Lower lobe of right lung (tissue), 2 donors: ENCODE results near the gene JADE2. TPM values are rescaled to one million over a fixed set of nuclear protein-coding genes. Genes with fewer than 3 reads are reported as not detected.
"Not testable (repeated sequence)": the region's sequence is repeated elsewhere in the genome, so short reads cannot be mapped to it uniquely, and the experiment has no call there.

Experiments
- ATAC-seq, 2 donors: fragments of 200-7000 bp; cut with Tn5 transposase; one replicate each; pipeline ENCODE4 v1.9.1; 2020 to 2022; ENCODE audit warnings: mild to moderate bottlenecking in 2 of 2, moderate library complexity in 2 of 2
- DNase-seq: peaks from one replicate; pipeline ENCODE4 v3.0.0-alpha.2; 2020
- H3K27ac ChIP-seq: fragments of 200-600 bp; one replicate; pipeline ENCODE4 v1.8.0; 2022
- H3K27me3 ChIP-seq: fragments of 200-600 bp; one replicate; pipeline ENCODE4 v1.8.0; 2022; ENCODE audit warnings: low read depth
- H3K36me3 ChIP-seq: fragments of 200-600 bp; one replicate; pipeline ENCODE4 v1.8.0; 2022; ENCODE audit warnings: mild to moderate bottlenecking
- H3K4me1 ChIP-seq: fragments of 200-600 bp; one replicate; pipeline ENCODE4 v1.8.0; 2022
- H3K4me3 ChIP-seq: fragments of 200-600 bp; one replicate; pipeline ENCODE4 v1.8.0; 2022; ENCODE audit warnings: mild to moderate bottlenecking
- H3K9me3 ChIP-seq: fragments of 200-600 bp; one replicate; pipeline ENCODE4 v1.8.0; 2022
- CTCF ChIP-seq: fragments of 200-600 bp; IDR thresholded peaks from one replicate; pipeline ENCODE4 v1.8.0; 2022; ENCODE audit warnings: antibody characterized with exemption, mild to moderate bottlenecking
- intact Hi-C: fragments of 100-400 bp; cut with DNase I; formaldehyde crosslinking; loops from one replicate; pipeline ENCODE4 v1.11.0; 2022
- total RNA-seq: library from RNA; stranded (reverse); fragmentation: NEBNext Ultra II Directional; extraction: Animal tissue kit (Norgen Biotek cat#: 25700); gene quantifications from one replicate; pipeline ENCODE4 v1.2.1, GENCODE V29; 2021
- donor health status: DM: no; HTN: yes; CAD: no; lungs with severe emphysema.

The JADE2 gene
- total RNA-seq, 1 donor from 2014 or later, result 79.4 TPM

DNA sequence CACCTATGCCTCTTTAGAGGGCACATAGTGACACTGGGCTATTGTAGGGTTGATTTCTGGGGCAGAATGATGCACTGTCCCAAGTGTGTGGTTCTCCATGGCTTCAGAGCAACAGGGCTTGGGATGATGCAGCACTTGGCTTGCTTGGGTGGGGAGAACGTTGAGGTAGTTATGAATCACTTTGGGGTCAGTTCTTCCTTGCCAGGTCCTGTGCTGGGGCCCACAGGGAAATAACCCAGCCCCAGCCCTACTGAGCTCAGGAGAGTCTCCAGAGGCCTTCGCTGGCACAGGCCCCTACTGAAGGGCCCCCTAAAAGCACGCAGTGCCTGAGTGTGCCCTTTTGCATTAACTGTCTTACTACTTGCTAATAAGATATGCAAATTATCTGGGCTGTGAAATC, 24.2 kb downstream of the JADE2 start:
- H3K27ac ChIP-seq, result no peak overlapping the region
- H3K27me3 ChIP-seq, result no peaks in the 10 kb centered on the region
- intact Hi-C loops, result no loop called here
- no peak for TF ChIP-seq CTCF
- no peak for DNase-seq
- no peak overlapping the region for H3K4me3 ChIP-seq
- H3K4me1 ChIP-seq, result peaks cover 81% of the 10 kb centered on the region
- H3K9me3 ChIP-seq, result no peaks in the 10 kb centered on the region
- peaks cover 96% of the 10 kb centered on the region for H3K36me3 ChIP-seq
- ATAC-seq, result no peak

DNA sequence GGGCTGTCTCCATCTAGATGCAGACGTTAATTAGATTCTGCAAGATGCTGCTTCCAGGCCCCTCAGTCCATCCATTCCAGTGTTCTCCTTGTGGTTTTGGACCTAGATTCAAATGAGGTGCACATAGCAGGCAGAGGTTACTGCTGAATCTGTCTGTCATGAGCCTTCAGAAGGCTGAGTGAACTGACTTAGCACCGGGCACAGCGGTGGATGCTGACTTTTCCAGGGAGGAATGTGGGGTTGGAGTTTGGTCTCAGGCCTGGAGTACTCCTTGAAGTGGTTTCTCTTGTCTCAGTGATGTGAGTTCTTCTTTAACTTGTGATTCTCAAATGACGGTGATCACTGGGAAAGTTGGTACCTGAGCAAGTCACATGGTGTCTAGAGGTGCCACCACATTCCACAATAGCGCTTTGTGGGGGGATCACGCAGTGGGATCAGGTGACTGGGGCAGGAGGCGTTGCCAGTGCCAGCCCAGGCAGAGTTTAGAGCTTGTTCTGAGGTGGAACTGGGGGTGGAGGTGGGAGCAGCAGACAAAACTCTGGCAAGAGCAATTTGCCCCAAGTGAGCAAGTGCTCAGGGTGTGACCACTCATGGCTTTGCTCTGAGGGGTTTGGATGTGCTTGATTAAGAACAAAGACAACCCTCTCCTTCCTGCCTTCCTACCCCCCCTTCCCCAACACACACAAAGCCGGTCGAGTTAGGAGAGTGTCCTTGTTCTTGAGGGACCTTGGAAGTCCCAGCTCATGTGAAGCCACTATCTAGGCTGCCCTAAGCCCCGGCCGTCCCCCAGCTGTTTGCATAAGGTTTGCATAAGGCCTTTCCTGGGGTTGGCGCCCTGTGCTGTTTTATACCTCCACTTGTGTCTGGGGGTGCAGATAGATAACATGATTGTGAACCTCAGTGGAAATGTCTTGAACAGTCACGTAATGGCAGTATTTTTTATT, 25.1 kb downstream of the JADE2 start:
- H3K27me3 ChIP-seq, result no peaks in the 10 kb centered on the region
- intact Hi-C loops, result no loop called here
- TF ChIP-seq CTCF, result no peak
- H3K4me1 ChIP-seq, result peaks cover 81% of the 10 kb centered on the region
- no peaks in the 10 kb centered on the region for H3K9me3 ChIP-seq
- ATAC-seq, result no peak
- no peak for DNase-seq
- no peak overlapping the region for H3K4me3 ChIP-seq
- no peak overlapping the region for H3K27ac ChIP-seq
- H3K36me3 ChIP-seq, result peaks cover 96% of the 10 kb centered on the region

DNA sequence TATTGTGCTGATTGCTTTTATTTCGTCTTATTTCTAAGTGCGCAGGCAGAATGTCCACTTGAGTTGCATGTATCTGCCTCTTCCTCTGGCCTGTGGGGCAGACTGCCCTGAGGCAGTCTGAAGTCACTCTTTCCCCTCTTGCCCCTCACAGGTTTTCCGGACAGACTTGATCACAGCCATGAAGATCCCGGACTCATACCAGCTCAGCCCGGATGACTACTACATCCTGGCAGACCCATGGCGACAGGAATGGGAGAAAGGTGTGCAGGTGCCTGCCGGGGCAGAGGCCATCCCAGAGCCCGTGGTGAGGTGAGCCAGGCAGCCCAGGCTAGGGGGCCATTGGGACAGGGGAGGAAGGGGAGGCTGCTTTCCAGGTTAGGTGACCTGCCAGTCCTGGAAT, 26.4 kb downstream of the JADE2 start:
- no peak overlapping the region for H3K4me3 ChIP-seq
- DNase-seq (no peak), ATAC-seq (no peak)
- H3K4me1 ChIP-seq, result peaks cover 77% of the 10 kb centered on the region
- H3K9me3 ChIP-seq, result no peaks in the 10 kb centered on the region
- intact Hi-C loops, result no loop called here
- peaks cover 88% of the 10 kb centered on the region for H3K36me3 ChIP-seq
- no peaks in the 10 kb centered on the region for H3K27me3 ChIP-seq
- H3K27ac ChIP-seq, result peak overlapping the region; percentile 18
- no peak for TF ChIP-seq CTCF

DNA sequence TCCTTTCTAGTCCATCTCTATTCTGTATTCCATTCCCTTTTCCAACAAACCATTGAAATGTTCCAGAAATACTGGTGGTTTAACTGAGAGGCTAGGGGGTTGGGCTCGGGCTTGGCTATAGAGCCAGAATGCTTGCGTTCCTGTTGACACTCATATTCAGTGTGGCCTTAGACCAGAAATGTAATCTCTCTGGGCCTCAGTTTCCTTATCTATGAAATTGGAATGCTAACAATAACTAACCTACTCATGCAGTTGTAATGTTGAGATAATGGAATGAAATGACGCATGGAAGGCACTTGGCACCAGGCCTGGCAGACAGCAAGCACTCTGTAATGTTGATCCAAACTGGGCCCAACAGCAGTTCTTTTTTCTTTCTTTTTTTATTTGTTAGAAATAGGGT, 26.8 kb downstream of the JADE2 start:
- peak; percentile 22 to 73 for ATAC-seq
- peak overlapping the region; percentile 18 for H3K27ac ChIP-seq
- no peaks in the 10 kb centered on the region for H3K9me3 ChIP-seq
- H3K4me1 ChIP-seq, result peaks cover 73% of the 10 kb centered on the region
- peaks cover 85% of the 10 kb centered on the region for H3K36me3 ChIP-seq
- intact Hi-C loops, result no loop called here
- no peak for DNase-seq
- H3K4me3 ChIP-seq, result no peak overlapping the region
- no peaks in the 10 kb centered on the region for H3K27me3 ChIP-seq
- no peak for TF ChIP-seq CTCF

GRCh38 chr5:134552716-134553115, 27.2 kb downstream of the JADE2 start:
- H3K4me3 ChIP-seq, H3K27me3 ChIP-seq, DNase-seq, intact Hi-C loops, H3K9me3 ChIP-seq: not testable (repeated sequence)
- peak in 1 of 2 donors; percentile 9 for ATAC-seq
- H3K27ac ChIP-seq, result peak overlapping the region; percentile 18
- peaks cover 81% of the 10 kb centered on the region for H3K36me3 ChIP-seq
- H3K4me1 ChIP-seq, result peaks cover 69% of the 10 kb centered on the region

GRCh38 chr5:134553821-134554267, 28.4 kb downstream of the JADE2 start:
- Histone ChIP-seq H3K4me3 (no peak overlapping the region), H3K27me3 (no peaks in the 10 kb centered on the region), H3K27ac (peak overlapping the region; percentile 69), H3K4me1 (peaks cover 59% of the 10 kb centered on the region), H3K9me3 (no peaks in the 10 kb centered on the region), H3K36me3 (peaks cover 75% of the 10 kb centered on the region)
- ATAC-seq (no peak), DNase-seq (no peak)
- no peak for TF ChIP-seq CTCF
- intact Hi-C loops, result no loop called here
